Retina (tissue), 1 donor: ENCODE results near the gene PICALM.

ENCODE experiments used
- DNase-seq: peaks from one replicate; pipeline ENCODE4 v3.0.0-alpha.2; 2016

PICALM gene

GRCh38 chr11:86047275-86047991 is 21.5 kb downstream of the PICALM start:
- no peak for DNase-seq

- no peak for DNase-seq
Measured at GRCh38 chr11:86046116-86046515, 22.8 kb downstream of the PICALM start.

GRCh38 chr11:86043765-86044503 is 24.9 kb downstream of the PICALM start:
- no peak for DNase-seq

- DNase-seq, result peak; percentile 49
Measured at GRCh38 chr11:86041975-86042378, 26.9 kb downstream of the PICALM start.

- no peak for DNase-seq
Measured at GRCh38 chr11:86040919-86041850, 27.7 kb downstream of the PICALM start.

GRCh38 chr11:86039094-86039493 is 29.8 kb downstream of the PICALM start:
- DNase-seq, result no peak

GRCh38 chr11:86037743-86038142 is 31.1 kb downstream of the PICALM start:
- no peak for DNase-seq

- DNase-seq, result no peak
Measured at GRCh38 chr11:86035920-86036319, 33.0 kb downstream of the PICALM start.

GRCh38 chr11:86035164-86035563 is 33.7 kb downstream of the PICALM start:
- no peak for DNase-seq

- DNase-seq, result no peak
Measured at GRCh38 chr11:86034710-86035109, 34.2 kb downstream of the PICALM start.

GRCh38 chr11:86021377-86021776 is 47.5 kb downstream of the PICALM start:
- no peak for DNase-seq

- no peak for DNase-seq
Measured at GRCh38 chr11:86018249-86018648, 50.6 kb downstream of the PICALM start.

GRCh38 chr11:86016451-86016850 is 52.4 kb downstream of the PICALM start:
- DNase-seq, result no peak

- no peak for DNase-seq
Measured at GRCh38 chr11:86015699-86016098, 53.2 kb downstream of the PICALM start.

GRCh38 chr11:86014221-86014620 is 54.7 kb downstream of the PICALM start:
- no peak for DNase-seq

GRCh38 chr11:86013713-86014112 is 55.2 kb downstream of the PICALM start:
- DNase-seq, result no peak

GRCh38 chr11:86011175-86011574 is 57.7 kb downstream of the PICALM start:
- no peak for DNase-seq

- DNase-seq, result no peak
Measured at GRCh38 chr11:86003654-86004053, 65.2 kb downstream of the PICALM start.

- no peak for DNase-seq
Measured at GRCh38 chr11:86002431-86002830, 66.5 kb downstream of the PICALM start.

GRCh38 chr11:85991508-85991907 is 77.4 kb downstream of the PICALM start:
- no peak for DNase-seq

- no peak for DNase-seq
Measured at GRCh38 chr11:85989746-85990145, 79.1 kb downstream of the PICALM start.

GRCh38 chr11:85988780-85989179 is 80.1 kb downstream of the PICALM start:
- DNase-seq, result no peak

GRCh38 chr11:85977751-85978160 is 91.1 kb downstream of the PICALM start:
- no peak for DNase-seq
